GM12892 (cell line): ENCODE measurements around the gene ADCY7.

ENCODE experiments used
- DNase-seq: peaks from one replicate; pipeline ENCODE4 v3.0.0; 2011; ENCODE audit not compliant: insufficient read length
- FAIRE-seq: peaks from 2 replicates; lab custom pipeline; 2011; peaks lifted over from hg19 to GRCh38; lab: Jason Lieb, UNC
- POLR2A ChIP-seq: IDR thresholded peaks from 2 replicates; pipeline ENCODE4 v1.6.1; 2011; ENCODE audit warnings: low read depth, low read length, control low read depth
- POLR2AphosphoS5 ChIP-seq: IDR thresholded peaks from 2 replicates; pipeline ENCODE4 v1.6.1; 2011; ENCODE audit warnings: low read depth, low read length, control low read depth
- TAF1 ChIP-seq: IDR thresholded peaks from 2 replicates; pipeline ENCODE4 v1.6.1; 2011; ENCODE audit warnings: low read depth, mild to moderate bottlenecking, control low read depth, low read length, borderline replicate concordance

ADCY7 gene

GRCh38 chr16:50324345-50324744 is 58.0 kb downstream of the ADCY7 start:
- FAIRE-seq (no peak), DNase-seq (no peak)
- TF ChIP-seq POLR2A (no peak), TAF1 (no peak), POLR2AphosphoS5 (no peak)

- no peak for TF ChIP-seq POLR2AphosphoS5
- no peak for TF ChIP-seq POLR2A
- TF ChIP-seq TAF1: no peak
- FAIRE-seq (no peak), DNase-seq (no peak)
Measured at GRCh38 chr16:50326264-50326663, 59.9 kb downstream of the ADCY7 start.

GRCh38 chr16:50326835-50327465 is 60.6 kb downstream of the ADCY7 start:
- TF ChIP-seq TAF1: no peak
- 0 out of 2 replicates have a peak, but pooled peaks have one; percentile 26 for TF ChIP-seq POLR2A
- peak; percentile 14 for DNase-seq
- peak; percentile 58 for FAIRE-seq

GRCh38 chr16:50329446-50330189 is 63.3 kb downstream of the ADCY7 start:
- no peak for TF ChIP-seq POLR2AphosphoS5
- no peak for TF ChIP-seq POLR2A
- TF ChIP-seq TAF1: no peak
- no peak for FAIRE-seq
- no peak for DNase-seq

DNA sequence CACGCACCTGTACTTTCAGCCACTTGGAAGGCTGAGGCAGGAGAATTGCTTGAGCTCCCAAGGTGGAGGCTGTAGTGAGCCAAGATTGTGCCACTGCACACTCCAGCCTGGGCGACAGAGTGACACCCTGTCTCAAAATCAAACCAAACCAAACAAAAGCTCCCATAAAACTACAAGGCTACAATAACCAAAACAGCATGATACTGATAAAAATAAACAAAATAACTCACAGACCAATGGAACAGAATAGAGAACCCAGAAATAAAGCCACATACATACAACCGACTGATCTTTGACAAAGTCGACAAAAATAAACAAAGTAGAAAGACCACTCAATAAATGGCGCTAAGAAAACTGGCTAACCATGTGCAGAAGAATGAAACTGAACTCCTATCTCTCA is 65.2 kb downstream of the ADCY7 start:
- no peak for FAIRE-seq
- TF ChIP-seq POLR2A (no peak), TAF1 (no peak), POLR2AphosphoS5 (no peak)
- no peak for DNase-seq

DNA sequence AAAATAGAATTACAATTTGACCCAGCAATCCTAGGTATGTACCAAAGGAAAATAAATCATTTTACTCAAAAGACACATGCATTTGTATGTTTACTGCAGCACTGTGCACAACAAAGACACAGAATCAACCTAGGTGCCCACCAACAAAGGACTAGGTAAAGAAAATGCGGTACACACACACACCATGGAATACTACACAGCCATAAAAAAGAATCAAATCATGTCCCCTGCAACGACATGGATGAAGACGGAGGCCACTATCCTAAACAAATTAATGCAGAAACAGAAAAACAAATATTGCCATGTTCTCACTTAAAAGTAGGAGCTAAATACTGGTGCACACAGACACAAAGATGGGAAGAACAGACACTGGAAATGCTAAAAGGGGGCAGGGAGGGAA is 66.2 kb downstream of the ADCY7 start:
- no peak for TF ChIP-seq POLR2AphosphoS5
- no peak for TF ChIP-seq POLR2A
- TF ChIP-seq TAF1: no peak
- FAIRE-seq (no peak), DNase-seq (no peak)

DNA sequence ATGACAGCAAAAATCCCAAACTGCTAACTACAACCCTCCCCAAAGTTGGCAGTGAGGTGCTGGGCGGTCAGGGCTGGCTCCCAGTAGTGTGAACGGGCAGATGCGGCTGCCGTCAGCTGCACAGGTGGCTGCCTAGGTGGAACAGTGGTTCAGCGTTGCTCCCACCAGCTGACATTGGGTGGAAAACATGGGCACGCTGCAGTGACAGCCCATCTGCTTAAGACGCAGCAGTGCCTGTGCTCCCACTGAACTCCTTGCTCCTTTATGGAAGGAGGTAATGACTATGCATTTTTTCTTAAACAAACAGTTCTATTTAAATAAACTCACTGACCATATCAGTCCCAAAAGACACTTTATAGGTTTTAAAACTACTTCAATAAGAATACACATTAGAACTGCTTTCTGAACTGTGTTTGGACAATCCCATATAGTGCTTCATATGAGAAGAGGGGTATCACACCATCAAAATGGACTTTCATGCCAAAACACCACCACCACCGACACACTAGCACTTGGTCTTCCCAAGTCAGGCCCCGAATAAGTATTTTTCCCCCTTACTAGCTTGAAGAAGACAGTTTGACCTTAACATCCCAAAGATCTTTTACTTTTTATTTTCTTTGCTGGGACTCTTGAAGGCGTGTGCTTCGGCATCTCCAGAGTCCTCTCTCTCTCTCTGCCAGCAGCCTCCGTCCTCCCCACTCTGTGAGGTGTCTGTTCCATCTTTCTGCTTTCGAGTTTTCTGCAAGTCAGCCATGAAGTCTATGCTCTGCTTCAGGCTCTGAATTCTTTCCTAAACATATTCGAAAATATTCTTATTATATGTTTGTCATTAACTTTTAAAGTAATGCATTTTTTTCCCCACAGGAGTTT is 68.0 kb downstream of the ADCY7 start:
- TF ChIP-seq TAF1 (no peak), POLR2AphosphoS5 (no peak), POLR2A (no peak)
- DNase-seq (no peak), FAIRE-seq (no peak)

GRCh38 chr16:50335196-50335958 is 69.0 kb downstream of the ADCY7 start:
- FAIRE-seq (peak; percentile 54), DNase-seq (no peak)
- no peak for TF ChIP-seq POLR2A
- TF ChIP-seq POLR2AphosphoS5: 0 out of 2 replicates have a peak, but pooled peaks have one; percentile 34

- no peak for DNase-seq
- TF ChIP-seq TAF1 (no peak), POLR2A (no peak), POLR2AphosphoS5 (no peak)
- no peak for FAIRE-seq
Measured at GRCh38 chr16:50336884-50337283, 70.5 kb downstream of the ADCY7 start.

GRCh38 chr16:50338371-50339231 is 72.2 kb downstream of the ADCY7 start:
- TF ChIP-seq TAF1 (no peak), POLR2AphosphoS5 (no peak), POLR2A (no peak)
- DNase-seq (no peak), FAIRE-seq (no peak)
